GM19324 (cell line): Measurements from ENCODE around the gene TCF25.

Experiments
- ATAC-seq: cut with Tn5 transposase; IDR thresholded peaks from one replicate; pipeline ENCODE4 v1.9.1; 2021; ENCODE audit warnings: mild to moderate bottlenecking, moderate library complexity; ENCODE audit not compliant: unreplicated experiment, low FRiP score

Gene TCF25

GRCh38 chr16:89843409-89844350 is 29.7 kb upstream of the TCF25 start:
- ATAC-seq = no peak

GRCh38 chr16:89844739-89845339 is 28.6 kb upstream of the TCF25 start:
- ATAC-seq = no peak

GRCh38 chr16:89845417-89845816 is 28.0 kb upstream of the TCF25 start:
- no peak for ATAC-seq

- no peak for ATAC-seq
Measured at GRCh38 chr16:89847051-89847939, 26.1 kb upstream of the TCF25 start.

- ATAC-seq = no peak
Measured at GRCh38 chr16:89847940-89848297, 25.5 kb upstream of the TCF25 start.

- no peak for ATAC-seq
Measured at GRCh38 chr16:89848974-89849373, 24.4 kb upstream of the TCF25 start.

- ATAC-seq = no peak
Measured at GRCh38 chr16:89853306-89853993, 19.9 kb upstream of the TCF25 start.

GRCh38 chr16:89855301-89855945 is 18.0 kb upstream of the TCF25 start:
- ATAC-seq = no peak

GRCh38 chr16:89855986-89856385 is 17.4 kb upstream of the TCF25 start:
- ATAC-seq = no peak

GRCh38 chr16:89858973-89859614 is 14.3 kb upstream of the TCF25 start:
- ATAC-seq = no peak

GRCh38 chr16:89859615-89860007 is 13.8 kb upstream of the TCF25 start:
- ATAC-seq = no peak

- ATAC-seq = no peak
Measured at GRCh38 chr16:89860747-89861304, 12.6 kb upstream of the TCF25 start.

GRCh38 chr16:89861648-89862047 is 11.7 kb upstream of the TCF25 start:
- no peak for ATAC-seq

- ATAC-seq = no peak
Measured at GRCh38 chr16:89862732-89863131, 10.7 kb upstream of the TCF25 start.

- ATAC-seq = peak; percentile 67
Measured at GRCh38 chr16:89863741-89864526, 9.5 kb upstream of the TCF25 start.

- no peak for ATAC-seq
Measured at GRCh38 chr16:89864527-89864820, 8.9 kb upstream of the TCF25 start.

- ATAC-seq = no peak
Measured at GRCh38 chr16:89867918-89868317, 5.5 kb upstream of the TCF25 start.

- ATAC-seq = no peak
Measured at GRCh38 chr16:89869911-89870310, 3.5 kb upstream of the TCF25 start.

GRCh38 chr16:89870440-89870839 is 3.0 kb upstream of the TCF25 start:
- ATAC-seq = no peak
